ENCODE measurements around the gene SDSL. TPM values are rescaled to one million over a fixed set of nuclear protein-coding genes. Genes with fewer than 3 reads are reported as not detected.
A peak's percentile ranks its signal among the peaks of the same experiment; 100 is the strongest.

Gene SDSL
- total RNA-seq, 3 donors from 2014 or later (not counting 1 experiment from before 2014, with no cell fraction given) = 1.0 to 7.5 (median 3.7) TPM

GRCh38 chr12:113477842-113478215 lies 55.6 kb downstream of the SDSL start:
- H3K4me1 Mint-ChIP-seq = peaks cover 0 to 6% of the 10 kb centered on the region in 2 donors

GRCh38 chr12:113478351-113479011 lies 56.3 kb downstream of the SDSL start:
- WGBS (ENCODE audit: insufficient coverage) = 15% methylated on average over 40 of the region's 41 CpGs
- no peak for ATAC-seq

More at GRCh38 chr12:113477842-113478215, 55.6 kb downstream of the SDSL start:
- ATAC-seq = no peak
- Mint-ChIP-seq H3K27ac (no peak overlapping the region), H3K9me3 (peaks cover 0 to 2% of the 10 kb centered on the region in 2 donors), H3K27me3 (ENCODE audit: low read depth in 2 of 2) (peaks cover 73 to 77% of the 10 kb centered on the region in 2 donors), H3K36me3 (no peaks in the 10 kb centered on the region), H3K4me3 (no peak overlapping the region)
- intact Hi-C loops (cut with micrococcal nuclease) = no loop called here
- Histone ChIP-seq H3K4me1 (ENCODE audit: control insufficient read depth, insufficient read depth, low read length) (no peaks in the 10 kb centered on the region), H3K27me3 (ENCODE audit: control insufficient read depth, insufficient read depth, low read length) (peaks cover 54% of the 10 kb centered on the region), H3K4me3 (ENCODE audit: low read length) (no peak overlapping the region), H3K9me3 (ENCODE audit: control insufficient read depth, insufficient read depth, low read length) (peaks cover 6% of the 10 kb centered on the region), H3K27ac (ENCODE audit: low read length) (no peak overlapping the region), H3K36me3 (ENCODE audit: control insufficient read depth, insufficient read depth, low read length) (no peaks in the 10 kb centered on the region)
- no peak for TF ChIP-seq CTCF (IDR thresholded peaks at IDR 0.05)
- WGBS (ENCODE audit: insufficient coverage) = 8% methylated on average over 3 of the region's 3 CpGs
- no peak for DNase-seq

GRCh38 chr12:113479216-113479589 lies 57.0 kb downstream of the SDSL start:
- Histone ChIP-seq H3K4me3 (ENCODE audit: low read length) (no peak overlapping the region), H3K27ac (ENCODE audit: low read length) (no peak overlapping the region), H3K4me1 (ENCODE audit: control insufficient read depth, insufficient read depth, low read length) (no peaks in the 10 kb centered on the region), H3K36me3 (ENCODE audit: control insufficient read depth, insufficient read depth, low read length) (no peaks in the 10 kb centered on the region), H3K27me3 (ENCODE audit: control insufficient read depth, insufficient read depth, low read length) (peaks cover 48% of the 10 kb centered on the region), H3K9me3 (ENCODE audit: control insufficient read depth, insufficient read depth, low read length) (peaks cover 6% of the 10 kb centered on the region)
- no peak for ATAC-seq
- Mint-ChIP-seq H3K4me3 (peak overlapping the region; percentile 11), H3K4me1 (peaks cover 0 to 4% of the 10 kb centered on the region in 2 donors), H3K9me3 (peaks cover 0 to 2% of the 10 kb centered on the region in 2 donors), H3K36me3 (no peaks in the 10 kb centered on the region), H3K27ac (no peak overlapping the region), H3K27me3 (ENCODE audit: low read depth in 2 of 2) (peaks cover 69 to 77% of the 10 kb centered on the region in 2 donors)
- WGBS (ENCODE audit: insufficient coverage) = 10% methylated on average over 11 of the region's 11 CpGs
- no peak for DNase-seq
- intact Hi-C loops (cut with micrococcal nuclease) = no loop called here
- TF ChIP-seq CTCF (IDR thresholded peaks at IDR 0.05) = no peak

More at GRCh38 chr12:113478351-113479011, 56.3 kb downstream of the SDSL start:
- H3K27me3 Mint-ChIP-seq (ENCODE audit: low read depth in 2 of 2) = peaks cover 73 to 77% of the 10 kb centered on the region in 2 donors
- Histone ChIP-seq H3K4me3 (ENCODE audit: low read length) (no peak overlapping the region), H3K9me3 (ENCODE audit: control insufficient read depth, insufficient read depth, low read length) (peaks cover 6% of the 10 kb centered on the region), H3K27ac (ENCODE audit: low read length) (no peak overlapping the region), H3K27me3 (ENCODE audit: control insufficient read depth, insufficient read depth, low read length) (peaks cover 52% of the 10 kb centered on the region), H3K4me1 (ENCODE audit: control insufficient read depth, insufficient read depth, low read length) (no peaks in the 10 kb centered on the region), H3K36me3 (ENCODE audit: control insufficient read depth, insufficient read depth, low read length) (no peaks in the 10 kb centered on the region)
- peaks cover 0 to 2% of the 10 kb centered on the region in 2 donors for H3K9me3 Mint-ChIP-seq
- intact Hi-C loops (cut with micrococcal nuclease) = no loop called here
- DNase-seq = no peak
- H3K4me1 Mint-ChIP-seq = peaks cover 0 to 6% of the 10 kb centered on the region in 2 donors
- no peak overlapping the region for H3K27ac Mint-ChIP-seq
- H3K36me3 Mint-ChIP-seq = no peaks in the 10 kb centered on the region
- H3K4me3 Mint-ChIP-seq = no peak overlapping the region
- no peak for TF ChIP-seq CTCF (IDR thresholded peaks at IDR 0.05)
